Esophagus squamous epithelium (tissue), 4 donors: Measurements from ENCODE around the gene TM4SF18.

ENCODE experiments used
- POLR2A ChIP-seq, 4 donors: fragments of 450-650 bp; IDR thresholded peaks; one replicate each; pipeline ENCODE4 v1.6.1; 2017; ENCODE audit warnings: antibody characterized with exemption in 4 of 4, mild to moderate bottlenecking in 4 of 4, moderate library complexity in 3 of 4
- TF ChIP-seq, protein P1 (sequence below), 6 experiments: fragments of 450-650 bp in 4 of 6; fragments of 200-600 bp in 2 of 6; sonication (generic) in 2 of 6; IDR thresholded peaks; one replicate each; pipeline ENCODE4 v1.5.1; 2016 to 2019; ENCODE audit warnings: antibody characterized with exemption in 6 of 6, mild to moderate bottlenecking in 4 of 6, moderate library complexity in 4 of 6

DNA sequence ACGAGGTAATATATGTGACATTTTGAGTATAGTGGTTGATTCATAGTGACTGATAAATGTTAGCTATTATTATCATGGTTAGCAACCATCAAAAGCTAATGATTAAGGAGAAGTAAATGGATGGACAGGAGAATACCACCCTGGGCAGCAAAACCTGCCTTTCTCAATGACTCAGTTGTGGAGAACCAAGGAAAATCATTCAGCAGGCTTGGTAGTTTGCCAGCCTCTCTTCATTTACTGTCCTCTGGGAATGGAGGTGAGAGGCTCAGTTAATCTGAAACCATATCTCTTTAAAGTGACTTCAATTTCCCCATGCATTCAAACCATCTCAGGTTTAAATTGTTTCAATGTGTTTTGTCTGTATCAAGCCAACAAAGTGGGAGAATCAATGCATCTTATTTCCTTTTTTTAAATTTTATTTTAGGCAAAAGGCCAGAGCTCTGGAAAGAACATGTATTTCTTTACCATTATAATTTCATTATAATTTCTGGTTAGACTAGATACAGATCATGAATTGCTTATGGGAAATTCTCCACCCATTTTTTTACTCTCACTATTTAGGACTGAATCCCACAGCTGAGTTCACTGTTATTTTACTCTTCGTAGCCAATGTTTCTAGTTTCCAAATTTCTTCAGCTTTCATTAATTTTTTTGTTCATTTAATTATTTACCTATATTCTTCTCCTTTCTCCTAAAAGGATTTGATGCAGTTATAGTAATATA is 2.7 kb downstream of the TM4SF18 start:
- TF ChIP-seq, protein P1, sequence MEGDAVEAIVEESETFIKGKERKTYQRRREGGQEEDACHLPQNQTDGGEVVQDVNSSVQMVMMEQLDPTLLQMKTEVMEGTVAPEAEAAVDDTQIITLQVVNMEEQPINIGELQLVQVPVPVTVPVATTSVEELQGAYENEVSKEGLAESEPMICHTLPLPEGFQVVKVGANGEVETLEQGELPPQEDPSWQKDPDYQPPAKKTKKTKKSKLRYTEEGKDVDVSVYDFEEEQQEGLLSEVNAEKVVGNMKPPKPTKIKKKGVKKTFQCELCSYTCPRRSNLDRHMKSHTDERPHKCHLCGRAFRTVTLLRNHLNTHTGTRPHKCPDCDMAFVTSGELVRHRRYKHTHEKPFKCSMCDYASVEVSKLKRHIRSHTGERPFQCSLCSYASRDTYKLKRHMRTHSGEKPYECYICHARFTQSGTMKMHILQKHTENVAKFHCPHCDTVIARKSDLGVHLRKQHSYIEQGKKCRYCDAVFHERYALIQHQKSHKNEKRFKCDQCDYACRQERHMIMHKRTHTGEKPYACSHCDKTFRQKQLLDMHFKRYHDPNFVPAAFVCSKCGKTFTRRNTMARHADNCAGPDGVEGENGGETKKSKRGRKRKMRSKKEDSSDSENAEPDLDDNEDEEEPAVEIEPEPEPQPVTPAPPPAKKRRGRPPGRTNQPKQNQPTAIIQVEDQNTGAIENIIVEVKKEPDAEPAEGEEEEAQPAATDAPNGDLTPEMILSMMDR (IDR thresholded peaks at IDR 0.05): no peak
- TF ChIP-seq POLR2A (IDR thresholded peaks at IDR 0.05): no peak
